GM21723 (cell line): ENCODE data around the gene NRN1L.
A peak's percentile ranks its signal among the peaks of the same experiment; 100 is the strongest.
"Not testable (repeated sequence)": the region's sequence is repeated elsewhere in the genome, so short reads cannot be mapped to it uniquely, and the experiment has no call there.

ENCODE experiments used
- ATAC-seq: cut with Tn5 transposase; IDR thresholded peaks from one replicate; pipeline ENCODE4 v1.9.1; 2021; ENCODE audit warnings: mild to moderate bottlenecking, moderate library complexity; ENCODE audit not compliant: unreplicated experiment

The NRN1L gene

DNA sequence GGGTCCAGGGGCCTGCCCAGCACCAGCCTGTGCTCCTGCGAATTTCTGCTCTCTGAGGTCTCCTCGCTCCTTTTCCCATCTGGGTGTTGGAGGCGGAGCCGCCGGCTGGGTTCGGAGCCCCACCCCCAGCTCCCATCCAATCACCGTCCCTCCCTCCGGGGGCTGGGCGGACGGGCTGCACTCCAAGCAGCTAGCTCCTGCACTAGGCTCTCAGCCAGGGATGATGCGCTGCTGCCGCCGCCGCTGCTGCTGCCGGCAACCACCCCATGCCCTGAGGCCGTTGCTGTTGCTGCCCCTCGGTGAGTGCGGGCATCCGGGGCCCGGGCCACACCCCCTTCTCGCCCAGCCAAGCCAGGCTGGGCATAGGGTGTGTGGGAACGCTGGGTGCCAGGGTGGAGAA lies at the start of gene NRN1L:
Gene NRN1L (plus strand): TSS at position 202 of the 400 bp plus-strand sequence. CDS start 19 bp downstream, at position 221.
- ATAC-seq: no peak

GRCh38 chr16:67837190-67837589 lies 47.5 kb upstream of the NRN1L start:
- ATAC-seq: not testable (repeated sequence)

- ATAC-seq: no peak
Observed at GRCh38 chr16:67837811-67838210, 46.9 kb upstream of the NRN1L start.

DNA sequence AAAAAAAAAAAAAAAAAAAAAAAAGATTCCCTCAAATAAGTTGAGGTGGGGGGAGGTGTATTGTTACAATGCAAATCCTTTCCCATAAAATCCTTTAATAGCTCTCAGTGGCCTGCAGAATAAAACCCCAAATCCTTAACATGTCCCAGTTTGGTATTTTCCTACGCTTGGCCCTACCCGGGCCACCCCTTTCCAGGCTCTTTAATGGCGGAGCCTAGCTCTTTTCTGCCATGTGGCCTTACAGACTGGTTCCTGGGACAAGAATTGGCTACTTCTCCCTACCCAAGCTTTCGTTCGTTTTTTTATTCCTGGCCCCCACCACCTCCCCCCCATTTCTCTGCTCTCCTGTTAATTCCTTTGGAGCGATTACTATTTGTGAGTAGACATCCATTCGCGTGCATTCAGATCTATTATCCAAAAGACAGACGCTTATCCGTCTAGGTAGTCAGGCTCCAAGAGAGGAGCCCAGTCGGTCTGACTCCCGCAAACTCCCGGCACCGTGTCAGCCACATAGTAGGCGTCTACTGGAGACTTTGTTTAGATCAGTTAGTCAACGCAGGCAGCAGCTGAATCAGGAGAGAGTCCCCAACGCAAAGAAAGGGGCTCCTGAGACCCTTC lies 43.4 kb upstream of the NRN1L start:
- ATAC-seq: no peak

GRCh38 chr16:67841816-67842508 lies 42.7 kb upstream of the NRN1L start, which contains the start of gene THAP11:
THAP11 (plus strand) TSS chr16:67842320; CDS start chr16:67842555, 235 bp downstream.
- peak; percentile 46 for ATAC-seq

- peak; percentile 13 for ATAC-seq
Observed at GRCh38 chr16:67842509-67843342, 42.0 kb upstream of the NRN1L start.

GRCh38 chr16:67843343-67843765 lies 41.3 kb upstream of the NRN1L start:
- no peak for ATAC-seq

DNA sequence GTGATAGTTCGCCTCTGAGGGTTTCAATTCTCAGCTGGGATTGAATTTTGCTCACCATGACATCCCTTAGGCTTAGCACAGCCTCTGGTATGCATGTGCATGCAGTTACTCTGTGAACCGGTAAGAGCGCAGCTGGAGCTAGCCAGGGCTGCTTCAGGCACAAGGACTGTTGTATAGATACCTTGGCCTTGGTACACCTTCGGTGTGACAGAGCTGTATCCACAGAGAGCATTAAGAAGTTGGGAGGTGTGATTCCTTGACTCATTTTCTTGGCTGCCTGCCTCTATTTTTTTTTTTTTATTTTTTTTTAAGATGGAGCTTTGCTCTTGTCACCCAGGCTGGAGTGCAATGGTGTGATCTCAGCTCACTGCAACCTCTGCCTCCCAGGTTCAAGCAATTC lies 40.2 kb upstream of the NRN1L start:
- no peak for ATAC-seq

GRCh38 chr16:67845291-67846062 lies 39.2 kb upstream of the NRN1L start:
- no peak for ATAC-seq

DNA sequence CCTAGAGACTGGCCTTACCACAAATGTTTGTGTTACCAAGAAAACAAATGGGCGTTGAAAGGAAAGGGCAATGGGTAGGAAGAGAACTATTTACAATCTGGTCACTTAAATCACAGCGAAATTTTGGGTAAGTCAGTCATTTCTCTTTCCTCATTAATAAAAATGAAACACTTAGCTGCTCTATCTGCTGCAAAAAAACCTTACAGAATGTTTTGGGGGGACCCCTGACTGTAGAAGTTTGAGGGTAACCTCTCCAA lies 38.7 kb upstream of the NRN1L start:
- no peak for ATAC-seq

GRCh38 chr16:67846320-67847063 lies 38.2 kb upstream of the NRN1L start, which contains the start of gene NUTF2:
NUTF2 (plus strand) TSS chr16:67846933; CDS start chr16:67865131, 18,198 bp downstream.
- peak; percentile 58 for ATAC-seq

GRCh38 chr16:67847064-67847861 lies 37.4 kb upstream of the NRN1L start, which contains the start of gene CENPT:
CENPT (minus strand) TSS chr16:67847693; CDS start chr16:67833859, 13,834 bp downstream.
- ATAC-seq: peak; percentile 44

DNA sequence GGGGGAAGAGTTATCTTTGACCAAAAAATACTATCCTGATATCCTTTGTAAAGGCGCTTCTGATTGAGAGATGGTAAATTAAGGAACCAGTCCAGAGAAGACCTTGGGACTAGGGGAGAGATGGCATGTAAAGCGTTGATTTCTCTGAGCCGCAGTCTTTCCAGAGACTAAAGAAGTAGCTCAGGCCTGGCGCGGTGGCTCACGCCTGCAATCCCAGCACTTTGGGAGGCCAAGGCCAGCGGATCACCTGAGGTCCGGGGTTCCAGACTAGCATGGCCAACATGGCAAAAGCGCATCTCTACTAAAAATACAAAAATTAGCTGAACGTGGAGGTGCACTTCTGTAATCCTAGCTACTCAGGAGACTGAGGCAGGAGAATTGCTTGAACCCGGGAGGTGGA lies 36.6 kb upstream of the NRN1L start:
- no peak for ATAC-seq

GRCh38 chr16:67853670-67854069 lies 31.0 kb upstream of the NRN1L start:
- ATAC-seq: no peak

GRCh38 chr16:67855789-67856188 lies 28.9 kb upstream of the NRN1L start:
- ATAC-seq: no peak

GRCh38 chr16:67856927-67857546 lies 27.6 kb upstream of the NRN1L start:
- ATAC-seq: no peak

DNA sequence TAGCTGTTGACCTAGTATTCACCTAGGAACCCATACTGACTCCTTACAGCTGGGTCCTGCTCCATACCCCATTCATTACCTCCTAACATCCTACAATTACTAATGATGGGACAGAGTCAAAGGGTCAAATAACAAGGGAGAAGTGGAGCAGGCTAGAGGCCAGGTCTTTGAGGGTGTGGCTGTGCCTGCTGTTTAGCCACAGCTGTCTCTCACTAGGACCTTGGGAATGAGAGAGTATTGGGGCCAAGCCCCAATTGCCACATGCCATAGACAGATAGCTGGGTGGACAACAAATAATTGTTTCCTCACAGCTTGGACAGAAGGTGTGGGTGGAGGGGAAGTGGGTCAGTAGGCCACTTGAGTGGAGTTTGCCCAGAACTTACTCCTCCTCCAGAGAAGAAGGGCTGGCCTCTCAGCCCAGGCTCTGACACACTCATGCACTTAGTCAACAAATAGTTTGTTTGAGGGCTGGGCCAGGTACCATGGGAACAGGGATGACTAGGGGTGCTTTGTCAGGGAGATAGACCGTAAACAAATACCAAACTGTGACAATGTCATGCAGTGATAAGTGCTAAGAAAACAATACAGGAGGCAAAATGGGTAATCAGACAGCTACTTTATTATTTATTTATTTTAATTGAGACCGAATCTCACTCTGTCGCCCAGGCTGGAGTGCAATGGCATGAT lies 27.0 kb upstream of the NRN1L start:
- ATAC-seq: no peak

DNA sequence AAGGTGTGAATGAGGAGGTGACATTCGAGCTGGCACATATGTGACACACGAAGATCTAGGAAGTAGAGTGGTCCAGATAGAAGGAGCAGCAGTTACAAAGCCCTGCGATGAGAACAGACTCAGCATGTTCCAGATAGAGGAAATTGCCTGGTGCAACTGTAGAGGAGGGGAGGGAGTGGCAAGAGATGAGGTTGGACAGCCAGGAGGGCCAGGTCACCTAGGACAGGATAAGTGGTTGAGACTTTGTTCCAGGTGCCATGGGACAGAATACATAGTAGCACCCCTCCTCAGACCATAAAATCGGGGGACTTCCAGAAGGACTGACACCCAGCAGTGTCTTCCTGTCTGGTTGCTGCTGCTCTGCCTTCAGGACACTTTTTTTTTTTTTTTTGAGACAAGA lies 26.2 kb upstream of the NRN1L start:
- no peak for ATAC-seq
